Kidney epithelial cell (primary cell): ENCODE results near the gene UBXN10. TPM values are rescaled to one million over a fixed set of nuclear protein-coding genes. Genes with fewer than 3 reads are reported as not detected.

ENCODE experiments used
- DNase-seq: peaks from one replicate; pipeline ENCODE4 v3.0.0-alpha.2; 2010; ENCODE audit warnings: low read depth
- H3K27me3 ChIP-seq: 2 replicates; pipeline ENCODE4 v1.6.0; 2011; ENCODE audit warnings: low read length; ENCODE audit not compliant: control insufficient read depth, insufficient read depth
- H3K36me3 ChIP-seq: 2 replicates; pipeline ENCODE4 v1.5.1; 2011; ENCODE audit warnings: low read length; ENCODE audit not compliant: control insufficient read depth, insufficient read depth
- H3K4me3 ChIP-seq: 2 replicates; pipeline ENCODE4 v1.5.1; 2011; ENCODE audit warnings: low read depth, mild to moderate bottlenecking, control low read depth, low read length
- total RNA-seq: library from RNA; depleted of rRNA; stranded (reverse); fragments of >200 nt; gene quantifications from 2 replicates; pipeline ENCODE4 v1.2.3, GENCODE V29; 2015
- TF ChIP-seq, protein P1 (sequence below): IDR thresholded peaks from 2 replicates; pipeline ENCODE4 v1.5.1; 2011; ENCODE audit warnings: mild to moderate bottlenecking, moderate library complexity, low read length, control low read depth, inconsistent platforms; ENCODE audit not compliant: insufficient read depth, poor library complexity, severe bottlenecking

Gene UBXN10
- total RNA-seq, 1 donor from 2014 or later: 1.6 TPM

- Histone ChIP-seq H3K4me3 (no peak overlapping the region), H3K36me3 (no peaks in the 10 kb centered on the region), H3K27me3 (peaks cover 5% of the 10 kb centered on the region)
- TF ChIP-seq, protein P1, sequence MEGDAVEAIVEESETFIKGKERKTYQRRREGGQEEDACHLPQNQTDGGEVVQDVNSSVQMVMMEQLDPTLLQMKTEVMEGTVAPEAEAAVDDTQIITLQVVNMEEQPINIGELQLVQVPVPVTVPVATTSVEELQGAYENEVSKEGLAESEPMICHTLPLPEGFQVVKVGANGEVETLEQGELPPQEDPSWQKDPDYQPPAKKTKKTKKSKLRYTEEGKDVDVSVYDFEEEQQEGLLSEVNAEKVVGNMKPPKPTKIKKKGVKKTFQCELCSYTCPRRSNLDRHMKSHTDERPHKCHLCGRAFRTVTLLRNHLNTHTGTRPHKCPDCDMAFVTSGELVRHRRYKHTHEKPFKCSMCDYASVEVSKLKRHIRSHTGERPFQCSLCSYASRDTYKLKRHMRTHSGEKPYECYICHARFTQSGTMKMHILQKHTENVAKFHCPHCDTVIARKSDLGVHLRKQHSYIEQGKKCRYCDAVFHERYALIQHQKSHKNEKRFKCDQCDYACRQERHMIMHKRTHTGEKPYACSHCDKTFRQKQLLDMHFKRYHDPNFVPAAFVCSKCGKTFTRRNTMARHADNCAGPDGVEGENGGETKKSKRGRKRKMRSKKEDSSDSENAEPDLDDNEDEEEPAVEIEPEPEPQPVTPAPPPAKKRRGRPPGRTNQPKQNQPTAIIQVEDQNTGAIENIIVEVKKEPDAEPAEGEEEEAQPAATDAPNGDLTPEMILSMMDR: no peak
- DNase-seq: no peak
Observed at GRCh38 chr1:20179371-20180128, 6.3 kb upstream of the UBXN10 start.

DNA sequence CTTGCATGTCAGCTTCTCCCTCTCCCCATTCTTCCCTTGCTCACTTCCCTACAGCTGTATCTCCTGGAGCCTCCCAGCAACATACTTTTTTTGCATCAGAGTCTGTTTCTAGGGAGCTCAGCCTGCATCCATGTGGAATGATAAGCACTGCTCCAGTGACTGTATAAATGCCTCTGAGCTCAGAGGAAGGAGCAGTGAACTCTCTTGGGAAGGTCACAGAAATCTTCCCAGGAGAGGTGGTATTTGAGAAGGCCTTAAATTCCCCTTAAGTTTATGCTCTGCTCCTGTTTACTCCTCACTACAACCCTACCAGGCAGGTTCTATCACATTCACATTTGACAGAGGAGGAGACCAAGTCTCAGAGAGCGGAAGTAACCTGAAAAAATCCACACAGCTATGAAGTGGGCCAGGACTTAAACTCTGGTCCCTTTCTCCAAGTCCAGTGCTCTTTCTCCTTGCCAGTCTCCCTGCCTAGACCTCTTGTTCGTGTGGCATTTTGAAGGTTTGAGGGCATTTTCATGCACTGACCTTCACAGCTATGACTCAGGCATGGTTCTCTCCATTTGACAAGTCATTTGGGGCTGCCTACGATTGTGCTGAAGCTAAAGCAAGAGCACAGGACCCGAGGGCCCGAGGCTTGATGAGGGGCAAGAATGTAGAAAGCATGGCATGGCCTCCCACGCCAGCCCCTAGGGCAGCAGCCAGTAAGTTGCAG is 5.6 kb upstream of the UBXN10 start:
- TF ChIP-seq, protein P1: no peak
- Histone ChIP-seq H3K27me3 (peaks cover 5% of the 10 kb centered on the region), H3K4me3 (no peak overlapping the region), H3K36me3 (no peaks in the 10 kb centered on the region)
- DNase-seq: no peak

DNA sequence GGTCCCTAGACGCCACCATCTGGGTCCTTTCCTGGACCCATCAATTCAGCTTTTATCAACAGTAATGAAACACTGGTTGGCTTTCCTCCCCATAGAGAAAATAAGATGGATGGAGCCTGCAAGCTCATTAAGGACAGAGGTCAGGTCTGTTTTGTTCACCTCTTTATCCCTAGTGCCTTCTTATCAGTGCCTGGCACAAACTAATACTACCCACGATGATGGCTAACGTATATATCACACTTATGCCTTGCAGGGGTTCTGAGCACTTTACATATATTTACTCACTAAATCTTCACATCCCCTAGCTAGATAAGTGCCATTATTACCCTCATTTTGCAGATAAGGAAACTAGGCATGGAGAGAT is 5.1 kb upstream of the UBXN10 start:
- TF ChIP-seq, protein P1: no peak
- H3K36me3 ChIP-seq: no peaks in the 10 kb centered on the region
- H3K4me3 ChIP-seq: no peak overlapping the region
- peaks cover 5% of the 10 kb centered on the region for H3K27me3 ChIP-seq
- no peak for DNase-seq

DNA sequence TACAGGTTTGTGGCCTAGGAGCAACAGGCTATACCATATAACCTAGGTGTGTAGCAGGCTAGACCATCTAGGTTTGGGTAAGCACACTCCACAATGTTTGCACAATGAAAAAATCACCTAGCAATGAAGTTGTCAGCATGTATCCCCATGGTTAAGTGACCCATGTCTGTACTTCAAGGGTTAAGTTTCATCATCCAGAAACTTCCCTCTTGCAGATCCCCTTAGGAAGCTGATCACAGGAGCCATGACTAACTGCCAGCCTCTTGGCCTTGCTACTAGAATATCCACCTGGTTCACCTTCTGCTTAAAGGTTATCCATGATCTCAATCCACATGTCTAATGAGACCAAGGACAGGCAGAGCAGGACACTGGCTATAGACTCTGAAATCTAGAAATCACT is 3.5 kb upstream of the UBXN10 start:
- TF ChIP-seq, protein P1: no peak
- Histone ChIP-seq H3K27me3 (peaks cover 9% of the 10 kb centered on the region), H3K4me3 (no peak overlapping the region), H3K36me3 (no peaks in the 10 kb centered on the region)
- DNase-seq: no peak

DNA sequence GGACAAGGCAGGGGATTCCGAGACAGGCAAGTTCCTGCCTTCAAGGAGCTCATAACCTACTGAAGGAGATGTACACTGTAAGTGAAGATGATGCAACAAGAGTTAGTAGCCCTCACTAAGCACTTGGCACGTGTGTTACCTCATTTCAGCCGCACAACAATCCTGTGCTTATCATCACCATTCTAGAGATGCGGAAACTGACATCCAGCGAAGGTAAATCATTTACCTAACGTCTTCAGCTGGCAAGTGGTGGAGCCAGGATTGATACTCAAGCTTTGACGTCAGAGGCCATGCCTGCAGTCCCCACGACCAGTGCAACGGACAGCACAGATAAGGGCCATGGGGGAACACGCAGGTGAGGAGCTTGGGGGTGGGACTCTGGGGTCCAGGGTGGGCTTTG is 2.9 kb upstream of the UBXN10 start:
- H3K36me3 ChIP-seq: no peaks in the 10 kb centered on the region
- H3K4me3 ChIP-seq: no peak overlapping the region
- no peak for DNase-seq
- peaks cover 9% of the 10 kb centered on the region for H3K27me3 ChIP-seq
- TF ChIP-seq, protein P1: no peak
